HG03558 (cell line): ENCODE results near the gene CNTNAP3.
"Not testable (repeated sequence)": the region's sequence is repeated elsewhere in the genome, so short reads cannot be mapped to it uniquely, and the experiment has no call there.

Source experiments
- ATAC-seq: cut with Tn5 transposase; IDR thresholded peaks from one replicate; pipeline ENCODE4 v1.9.1; 2021; ENCODE audit warnings: moderate number of reproducible peaks; ENCODE audit not compliant: unreplicated experiment; ENCODE audit errors: extremely low read depth

The CNTNAP3 gene

GRCh38 chr9:39287980-39288379 is at the start of gene CNTNAP3:
Gene CNTNAP3 (minus strand): TSS chr9:39288167. CDS start chr9:39288064, 103 bp downstream.
- ATAC-seq = not testable (repeated sequence)

- ATAC-seq = not testable (repeated sequence)
These were observed 8.0 kb downstream of the CNTNAP3 start for GRCh38 chr9:39279995-39280394.

- ATAC-seq = not testable (repeated sequence)
These were observed 45.5 kb downstream of the CNTNAP3 start for GRCh38 chr9:39242513-39242912.

- ATAC-seq = not testable (repeated sequence)
These were observed 55.6 kb downstream of the CNTNAP3 start for GRCh38 chr9:39232130-39232991.

- not testable (repeated sequence) for ATAC-seq
These were observed 72.0 kb downstream of the CNTNAP3 start for GRCh38 chr9:39215976-39216375.

GRCh38 chr9:39209773-39210172 is 78.2 kb downstream of the CNTNAP3 start:
- not testable (repeated sequence) for ATAC-seq

- not testable (repeated sequence) for ATAC-seq
These were observed 81.3 kb downstream of the CNTNAP3 start for GRCh38 chr9:39206643-39207042.

- ATAC-seq = not testable (repeated sequence)
These were observed 82.1 kb downstream of the CNTNAP3 start for GRCh38 chr9:39205842-39206241.

GRCh38 chr9:39200412-39200811 is 87.6 kb downstream of the CNTNAP3 start:
- ATAC-seq = not testable (repeated sequence)

- not testable (repeated sequence) for ATAC-seq
These were observed 89.8 kb downstream of the CNTNAP3 start for GRCh38 chr9:39198000-39198709.

GRCh38 chr9:39171370-39171769 is 116.6 kb downstream of the CNTNAP3 start:
- not testable (repeated sequence) for ATAC-seq

GRCh38 chr9:39157714-39158113 is 130.3 kb downstream of the CNTNAP3 start:
- ATAC-seq = not testable (repeated sequence)

GRCh38 chr9:39132826-39133552 is 155.0 kb downstream of the CNTNAP3 start:
- not testable (repeated sequence) for ATAC-seq

- ATAC-seq = not testable (repeated sequence)
These were observed 166.6 kb downstream of the CNTNAP3 start for GRCh38 chr9:39121401-39121800.

- not testable (repeated sequence) for ATAC-seq
These were observed 176.2 kb downstream of the CNTNAP3 start for GRCh38 chr9:39111746-39112145.

GRCh38 chr9:39108145-39108544 is 179.8 kb downstream of the CNTNAP3 start:
- no peak for ATAC-seq

- ATAC-seq = not testable (repeated sequence)
These were observed 190.8 kb downstream of the CNTNAP3 start for GRCh38 chr9:39097208-39097607.

- ATAC-seq = not testable (repeated sequence)
These were observed 202.7 kb downstream of the CNTNAP3 start for GRCh38 chr9:39085311-39085710.

GRCh38 chr9:39082574-39082973 is 205.4 kb downstream of the CNTNAP3 start:
- not testable (repeated sequence) for ATAC-seq

- ATAC-seq = not testable (repeated sequence)
These were observed 207.9 kb downstream of the CNTNAP3 start for GRCh38 chr9:39080081-39080480.
